GM21717 (cell line): ENCODE results near the gene DNAJC30.
"Not testable (repeated sequence)": the region's sequence is repeated elsewhere in the genome, so short reads cannot be mapped to it uniquely, and the experiment has no call there.

Experiments
- ATAC-seq: cut with Tn5 transposase; IDR thresholded peaks from one replicate; pipeline ENCODE4 v1.9.1; 2021; ENCODE audit warnings: mild to moderate bottlenecking, moderate library complexity; ENCODE audit not compliant: unreplicated experiment

Gene DNAJC30

GRCh38 chr7:73683788-73684693, 788 bp upstream of the DNAJC30 start:
- peak; percentile 5 for ATAC-seq

- ATAC-seq = no peak
Measured at GRCh38 chr7:73682745-73683055, 553 bp downstream of the DNAJC30 start.

GRCh38 chr7:73681031-73681430, 2.2 kb downstream of the DNAJC30 start:
- ATAC-seq = no peak

GRCh38 chr7:73680501-73680900, 2.8 kb downstream of the DNAJC30 start:
- ATAC-seq = no peak

GRCh38 chr7:73679709-73680108, 3.5 kb downstream of the DNAJC30 start:
- ATAC-seq = no peak

GRCh38 chr7:73678862-73679261, 4.4 kb downstream of the DNAJC30 start:
- no peak for ATAC-seq

- not testable (repeated sequence) for ATAC-seq
Measured at GRCh38 chr7:73676062-73676461, 7.2 kb downstream of the DNAJC30 start.

GRCh38 chr7:73674468-73675124, 8.7 kb downstream of the DNAJC30 start:
- no peak for ATAC-seq

GRCh38 chr7:73671857-73672445, 11.3 kb downstream of the DNAJC30 start:
- ATAC-seq = no peak

- ATAC-seq = no peak
Measured at GRCh38 chr7:73671322-73671661, 12.0 kb downstream of the DNAJC30 start.

- no peak for ATAC-seq
Measured at GRCh38 chr7:73669858-73670385, 13.3 kb downstream of the DNAJC30 start.

- no peak for ATAC-seq
Measured at GRCh38 chr7:73669288-73669701, 14.0 kb downstream of the DNAJC30 start.

- ATAC-seq = no peak
Measured at GRCh38 chr7:73668886-73669230, 14.4 kb downstream of the DNAJC30 start.

- ATAC-seq = peak; percentile 7
Measured at GRCh38 chr7:73668103-73668885, 15.0 kb downstream of the DNAJC30 start.

GRCh38 chr7:73667344-73668102, 15.7 kb downstream of the DNAJC30 start, which contains the start of gene VPS37D:
Gene VPS37D (plus strand): TSS chr7:73667831. CDS start chr7:73667959, 128 bp downstream.
- peak; percentile 87 for ATAC-seq

GRCh38 chr7:73663033-73663432, 20.2 kb downstream of the DNAJC30 start:
- no peak for ATAC-seq

- not testable (repeated sequence) for ATAC-seq
Measured at GRCh38 chr7:73660594-73660993, 22.7 kb downstream of the DNAJC30 start.

GRCh38 chr7:73659983-73660382, 23.3 kb downstream of the DNAJC30 start:
- ATAC-seq = no peak

- not testable (repeated sequence) for ATAC-seq
Measured at GRCh38 chr7:73655309-73655708, 27.9 kb downstream of the DNAJC30 start.

- ATAC-seq = no peak
Measured at GRCh38 chr7:73652541-73652949, 30.7 kb downstream of the DNAJC30 start.
